Transverse colon (tissue), 4 donors: ENCODE results near the gene OPTC.

Source experiments
- CTCF ChIP-seq, 5 experiments: fragments of 200-600 bp in 3 of 5; fragments of 450-650 bp in 2 of 5; sonication (generic) in 3 of 5; IDR thresholded peaks; 1 replicate in 2 of 5; 2 replicates in 3 of 5; pipeline ENCODE4 v1.5.1; 2016 to 2017; ENCODE audit warnings: antibody characterized with exemption in 5 of 5, inconsistent platforms in 3 of 5, mild to moderate bottlenecking in 2 of 5, moderate library complexity in 1 of 5
- POLR2A ChIP-seq: fragments of 450-650 bp; IDR thresholded peaks from one replicate; pipeline ENCODE4 v1.6.1; 2016; ENCODE audit warnings: antibody characterized with exemption, mild to moderate bottlenecking, moderate library complexity
- POLR2AphosphoS5 ChIP-seq, 3 donors: sonication (generic); formaldehyde crosslinking; IDR thresholded peaks; one replicate each; pipeline ENCODE4 v1.6.1; 2016; ENCODE audit warnings: antibody characterized with exemption in 3 of 3

DNA sequence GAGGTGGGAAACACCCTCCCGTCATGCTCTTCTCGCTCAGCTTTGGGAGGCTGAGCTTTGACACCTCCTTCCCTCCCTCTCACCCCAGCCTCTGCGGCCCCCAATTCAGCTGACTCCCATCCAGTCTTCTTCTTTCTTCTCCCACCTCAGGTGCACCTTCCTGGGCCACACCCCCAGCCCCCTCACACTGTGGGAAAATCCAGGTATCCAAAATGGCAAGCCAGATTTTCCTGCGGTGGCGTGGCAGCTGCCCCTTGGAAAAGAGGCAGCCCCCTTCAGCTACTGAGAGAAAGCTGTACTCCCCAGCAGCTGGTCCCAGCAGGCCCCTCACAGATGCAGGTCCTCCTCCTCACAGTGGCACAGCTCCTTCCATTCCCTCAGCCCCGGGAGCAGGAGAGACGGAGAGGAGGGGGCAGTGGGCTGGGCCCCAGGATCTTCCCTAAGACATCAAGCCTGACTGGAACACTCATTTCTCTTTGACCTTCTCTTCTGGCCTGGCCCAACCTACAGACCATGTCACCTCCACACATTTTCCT is 61.6 kb downstream of the OPTC start:
- TF ChIP-seq POLR2A (no peak), CTCF (IDR thresholded peaks at IDR 0.05) (no peak), POLR2AphosphoS5 (IDR thresholded peaks at IDR 0.05) (no peak)
